HG03159 (cell line): ENCODE data around the gene GDF9.
"Not testable (repeated sequence)": the region's sequence is repeated elsewhere in the genome, so short reads cannot be mapped to it uniquely, and the experiment has no call there.

Experiments used
- ATAC-seq: cut with Tn5 transposase; IDR thresholded peaks from one replicate; pipeline ENCODE4 v1.9.1; 2021; ENCODE audit warnings: mild to moderate bottlenecking, moderate library complexity; ENCODE audit not compliant: unreplicated experiment

The GDF9 gene

GRCh38 chr5:132873119-132873929 is 7.1 kb upstream of the GDF9 start, which contains the start of gene LEAP2:
LEAP2 (plus strand) TSS chr5:132873668; CDS start chr5:132873695, 27 bp downstream.
- ATAC-seq = no peak

- no peak for ATAC-seq
These were observed 6.5 kb upstream of the GDF9 start for GRCh38 chr5:132872788-132873118.

- no peak for ATAC-seq
These were observed 5.4 kb upstream of the GDF9 start for GRCh38 chr5:132871459-132872284.

- no peak for ATAC-seq
These were observed 4.5 kb upstream of the GDF9 start for GRCh38 chr5:132870801-132871200.

- ATAC-seq = no peak
These were observed 2.5 kb upstream of the GDF9 start for GRCh38 chr5:132868754-132869153.

- ATAC-seq = peak; percentile 27
These were observed 780 bp upstream of the GDF9 start for GRCh38 chr5:132867046-132867451.

GRCh38 chr5:132865668-132866341 is 464 bp downstream of the GDF9 start:
- ATAC-seq = peak; percentile 16

GRCh38 chr5:132860742-132861141 is 5.5 kb downstream of the GDF9 start:
- ATAC-seq = no peak

- no peak for ATAC-seq
These were observed 6.3 kb downstream of the GDF9 start for GRCh38 chr5:132859889-132860437.

GRCh38 chr5:132856011-132856410 is 10.3 kb downstream of the GDF9 start:
- ATAC-seq = no peak

GRCh38 chr5:132854992-132855391 is 11.3 kb downstream of the GDF9 start:
- ATAC-seq = not testable (repeated sequence)

- ATAC-seq = no peak
These were observed 12.0 kb downstream of the GDF9 start for GRCh38 chr5:132854301-132854700.

GRCh38 chr5:132853790-132854189 is 12.5 kb downstream of the GDF9 start:
- ATAC-seq = no peak

- no peak for ATAC-seq
These were observed 12.9 kb downstream of the GDF9 start for GRCh38 chr5:132853323-132853722.

- no peak for ATAC-seq
These were observed 16.2 kb downstream of the GDF9 start for GRCh38 chr5:132850066-132850465.

- ATAC-seq = no peak
These were observed 16.9 kb downstream of the GDF9 start for GRCh38 chr5:132849347-132849746.

GRCh38 chr5:132848270-132848669 is 18.0 kb downstream of the GDF9 start:
- ATAC-seq = no peak

GRCh38 chr5:132841305-132841704 is 25.0 kb downstream of the GDF9 start:
- ATAC-seq = no peak

GRCh38 chr5:132840896-132841295 is 25.4 kb downstream of the GDF9 start:
- ATAC-seq = no peak

- no peak for ATAC-seq
These were observed 26.0 kb downstream of the GDF9 start for GRCh38 chr5:132840313-132840712.
